Omental fat pad (tissue), 4 donors: ENCODE data around the gene PRDM16. TPM values are rescaled to one million over a fixed set of nuclear protein-coding genes. Genes with fewer than 3 reads are reported as not detected.

Source experiments
- ATAC-seq: fragments of 150-250 bp; one replicate; pipeline ENCODE4 v1.9.1; 2016; ENCODE audit warnings: mild to moderate bottlenecking, moderate library complexity; ENCODE audit not compliant: low FRiP score
- DNase-seq: peaks from one replicate; pipeline ENCODE4 v3.0.0-alpha.2; 2019; ENCODE audit warnings: low spot score
- CTCF ChIP-seq, 3 donors: fragments of 450-650 bp; IDR thresholded peaks; one replicate each; pipeline ENCODE4 v1.5.1; 2016 to 2017; ENCODE audit warnings: antibody characterized with exemption in 3 of 3, mild to moderate bottlenecking in 3 of 3, moderate library complexity in 2 of 3
- total RNA-seq, 4 donors: library from RNA; depleted of rRNA; stranded (reverse); fragments of >200 nt; gene quantifications; one replicate each; pipeline ENCODE4 v1.1.0, GENCODE V29; 2016

PRDM16 gene
- total RNA-seq, 4 donors from 2014 or later: 0.19 to 3.8 (median 1.8) TPM

GRCh38 chr1:3353876-3354275 lies 284.9 kb downstream of the PRDM16 start:
- no peak for ATAC-seq
- no peak for TF ChIP-seq CTCF (IDR thresholded peaks at IDR 0.05)

GRCh38 chr1:3355089-3355488 lies 286.1 kb downstream of the PRDM16 start:
- ATAC-seq (no peak), DNase-seq (no peak)
- no peak for TF ChIP-seq CTCF (IDR thresholded peaks at IDR 0.05)

More at GRCh38 chr1:3353876-3354275, 284.9 kb downstream of the PRDM16 start:
- no peak for DNase-seq

- DNase-seq: no peak
- no peak for ATAC-seq
- no peak for TF ChIP-seq CTCF (IDR thresholded peaks at IDR 0.05)
These were observed 287.2 kb downstream of the PRDM16 start for GRCh38 chr1:3355894-3356826.

- no peak for TF ChIP-seq CTCF (IDR thresholded peaks at IDR 0.05)
- DNase-seq (no peak), ATAC-seq (no peak)
These were observed 287.9 kb downstream of the PRDM16 start for GRCh38 chr1:3356827-3357460.

- no peak for TF ChIP-seq CTCF (IDR thresholded peaks at IDR 0.05)
- DNase-seq (no peak), ATAC-seq (no peak)
These were observed 288.7 kb downstream of the PRDM16 start for GRCh38 chr1:3357526-3358297.

- DNase-seq (no peak), ATAC-seq (no peak)
- TF ChIP-seq CTCF (IDR thresholded peaks at IDR 0.05): no peak
These were observed 290.3 kb downstream of the PRDM16 start for GRCh38 chr1:3359351-3359750.
